ENCODE measurements around the gene ABCB9. TPM values are rescaled to one million over a fixed set of nuclear protein-coding genes. Genes with fewer than 3 reads are reported as not detected.

Gene ABCB9
- total RNA-seq, 1 experiment from 2014 or later = 4.6 TPM

GRCh38 chr12:122934722-122935121 lies 31.5 kb downstream of the ABCB9 start:
- Histone ChIP-seq H2AFZ (ENCODE audit: low read length) (no peak overlapping the region), H3K56ac (ENCODE audit: insufficient read length, low read depth, low read length) (no peak overlapping the region), H3K18ac (ENCODE audit: insufficient read length, low read depth, low read length) (no peak overlapping the region), H2BK12ac (ENCODE audit: insufficient read length, low read depth, low read length) (no peak overlapping the region), H2BK120ac (ENCODE audit: low read depth, low read length, poor library complexity, severe bottlenecking) (no peak overlapping the region), H3K79me2 (ENCODE audit: insufficient read depth, low read length) (no peaks in the 10 kb centered on the region), H2BK20ac (ENCODE audit: low read depth, low read length, poor library complexity, severe bottlenecking) (no peak overlapping the region), H3K23me2 (ENCODE audit: insufficient read length, low read depth, low read length, poor library complexity, severe bottlenecking) (no peaks in the 10 kb centered on the region), H3K27ac (ENCODE audit: insufficient read length, low read depth, low read length) (no peak overlapping the region), H4K8ac (replicated peaks; ENCODE audit: insufficient read length, low read depth, low read length) (no peak overlapping the region), H3T11ph (ENCODE audit: low read length) (no peak overlapping the region), H3K14ac (ENCODE audit: insufficient read depth, low read length) (no peak overlapping the region), H3K27me3 (ENCODE audit: insufficient read depth, low read length) (no peaks in the 10 kb centered on the region), H3K9me3 (ENCODE audit: control insufficient read depth, low read depth, low read length) (no peaks in the 10 kb centered on the region), H3K4me2 (ENCODE audit: insufficient read depth, insufficient read length, low read length) (no peak overlapping the region), H3K23ac (ENCODE audit: insufficient read length, low read depth, low read length) (no peak overlapping the region), H3K4ac (ENCODE audit: low read depth, low read length) (no peak overlapping the region), H3K9ac (ENCODE audit: extremely low read depth, insufficient read length, low read length) (no peak overlapping the region), H2AK5ac (ENCODE audit: insufficient read length, low read length) (no peak overlapping the region), H4K91ac (ENCODE audit: insufficient read length, low read depth, low read length) (no peak overlapping the region), H2BK5ac (ENCODE audit: insufficient read length, low read length) (no peak overlapping the region), H3K4me1 (ENCODE audit: insufficient read depth, low read length) (no peaks in the 10 kb centered on the region), H4K5ac (ENCODE audit: insufficient read length, low read depth, low read length) (no peak overlapping the region), H4K20me1 (ENCODE audit: control insufficient read depth, insufficient read depth, insufficient read length) (no peaks in the 10 kb centered on the region), H2BK15ac (ENCODE audit: low read depth, low read length) (no peak overlapping the region), H3K79me1 (ENCODE audit: insufficient read depth, low read depth, low read length, poor library complexity, severe bottlenecking) (no peaks in the 10 kb centered on the region)
- DNase-seq = no peak
- Mint-ChIP-seq H3K9me3 (no peaks in the 10 kb centered on the region), H3K27me3 (ENCODE audit: low read depth) (peaks cover 3% of the 10 kb centered on the region), H3K4me3 (no peak overlapping the region), H3K4me1 (peaks cover 0 to 2% of the 10 kb centered on the region in 2 experiments; a peak in 2 of 4 replicates), H3K27ac (no peak overlapping the region; a peak in 1 of 7 replicates), H3K36me3 (ENCODE audit: insufficient read depth in 1 of 3, low read depth in 3 of 3) (no peaks in the 10 kb centered on the region)
- no CpG with 5 or more reads among the region's 3 CpGs for WGBS (ENCODE audit: extremely low coverage, insufficient read length, low lambda C conversion rate)
- TF ChIP-seq CTCF (conservative IDR thresholded peaks at IDR 0.05) = no peak
